Measurements from ENCODE around the gene SYTL3.
"Not testable (repeated sequence)": the region's sequence is repeated elsewhere in the genome, so short reads cannot be mapped to it uniquely, and the experiment has no call there.

SYTL3 gene

GRCh38 chr6:158649289-158650143 lies at the start of gene SYTL3:
TSS of gene SYTL3 (plus strand) at chr6:158650054. CDS start at chr6:158663269, 13,215 bp downstream.
- no peak for FAIRE-seq

- FAIRE-seq, result no peak
Measured at GRCh38 chr6:158603261-158604047, 46.4 kb upstream of the SYTL3 start.

GRCh38 chr6:158604048-158604406 lies 45.8 kb upstream of the SYTL3 start:
- no peak for FAIRE-seq

- peak; percentile 71 for FAIRE-seq
Measured at GRCh38 chr6:158605266-158605878, 44.5 kb upstream of the SYTL3 start.

GRCh38 chr6:158606011-158606410 lies 43.8 kb upstream of the SYTL3 start:
- FAIRE-seq, result not testable (repeated sequence)

DNA sequence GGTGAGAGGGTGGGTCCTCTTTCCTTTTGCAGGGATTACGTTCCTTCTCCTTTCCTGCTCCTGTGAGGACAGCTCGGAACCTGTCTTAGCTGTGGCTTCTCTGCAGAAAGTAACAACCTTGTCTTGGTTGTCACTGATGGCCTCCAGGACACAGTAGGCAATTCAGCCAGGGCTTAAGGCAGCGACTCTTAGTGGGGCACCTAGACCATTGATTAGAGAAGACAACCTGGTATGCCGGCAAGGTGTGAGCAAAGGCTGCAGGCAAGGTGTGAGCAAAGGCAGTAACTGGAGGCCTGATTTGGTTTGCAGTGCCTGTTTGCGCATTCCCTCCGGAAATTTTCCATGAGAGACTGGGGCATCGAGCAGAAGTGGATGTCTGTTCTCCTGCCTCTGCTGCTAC lies 42.9 kb upstream of the SYTL3 start:
- no peak for FAIRE-seq

DNA sequence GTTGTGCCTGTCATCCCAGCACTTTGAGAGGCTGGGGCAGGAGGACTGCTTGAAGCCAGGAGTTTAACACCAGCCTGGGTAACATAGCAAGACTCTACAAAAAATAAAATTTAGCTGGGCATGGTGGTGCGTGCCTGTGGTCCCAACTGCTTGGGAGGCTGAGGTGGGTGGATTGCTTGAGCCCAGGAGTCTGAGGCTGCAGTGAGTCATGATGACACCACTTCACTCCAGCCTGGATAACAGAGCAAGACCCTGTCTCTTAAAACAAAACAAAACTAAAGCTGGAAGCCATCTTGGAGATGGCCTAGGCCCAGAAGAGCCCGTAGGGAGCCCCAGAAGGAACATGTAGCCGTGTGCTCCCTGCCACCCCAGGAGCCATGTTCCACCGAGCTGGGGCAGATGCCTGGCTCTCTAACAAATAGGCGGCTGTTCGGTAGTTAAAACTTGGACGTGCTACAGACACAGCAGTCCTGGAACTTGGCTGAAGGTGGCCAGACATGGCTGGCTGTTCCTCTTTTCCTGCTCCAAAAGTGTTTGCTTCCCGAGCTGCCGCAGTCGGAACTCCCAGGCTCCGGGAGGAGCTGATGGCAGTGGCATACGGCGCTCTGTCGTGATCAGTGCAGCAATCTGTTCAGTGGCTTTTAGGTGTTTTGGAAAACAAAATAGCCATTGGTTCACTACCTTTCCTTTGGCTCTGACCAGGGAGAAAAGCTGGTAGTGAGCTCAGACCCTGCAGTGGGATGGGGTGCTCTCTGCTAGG lies 42.3 kb upstream of the SYTL3 start:
- no peak for FAIRE-seq

DNA sequence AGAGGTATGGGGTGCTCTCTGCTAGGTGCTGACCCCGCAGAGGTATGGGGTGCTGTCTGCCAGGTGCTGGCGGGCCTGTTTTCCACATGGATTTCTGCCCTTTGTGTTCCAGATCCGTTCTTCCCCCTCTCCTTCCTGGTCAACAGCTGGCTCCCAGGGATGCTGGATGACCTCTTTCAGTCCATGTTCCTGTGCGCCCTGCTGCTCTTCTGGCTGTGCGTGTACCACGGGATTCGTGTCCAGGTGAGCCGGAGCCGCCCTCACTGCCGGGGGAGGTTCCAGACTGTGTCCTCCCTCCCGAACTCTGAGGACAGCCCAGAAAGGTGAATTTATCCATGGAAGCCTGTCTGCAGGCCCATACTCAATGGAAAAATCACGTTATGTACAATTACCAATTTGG lies 41.6 kb upstream of the SYTL3 start:
- no peak for FAIRE-seq

DNA sequence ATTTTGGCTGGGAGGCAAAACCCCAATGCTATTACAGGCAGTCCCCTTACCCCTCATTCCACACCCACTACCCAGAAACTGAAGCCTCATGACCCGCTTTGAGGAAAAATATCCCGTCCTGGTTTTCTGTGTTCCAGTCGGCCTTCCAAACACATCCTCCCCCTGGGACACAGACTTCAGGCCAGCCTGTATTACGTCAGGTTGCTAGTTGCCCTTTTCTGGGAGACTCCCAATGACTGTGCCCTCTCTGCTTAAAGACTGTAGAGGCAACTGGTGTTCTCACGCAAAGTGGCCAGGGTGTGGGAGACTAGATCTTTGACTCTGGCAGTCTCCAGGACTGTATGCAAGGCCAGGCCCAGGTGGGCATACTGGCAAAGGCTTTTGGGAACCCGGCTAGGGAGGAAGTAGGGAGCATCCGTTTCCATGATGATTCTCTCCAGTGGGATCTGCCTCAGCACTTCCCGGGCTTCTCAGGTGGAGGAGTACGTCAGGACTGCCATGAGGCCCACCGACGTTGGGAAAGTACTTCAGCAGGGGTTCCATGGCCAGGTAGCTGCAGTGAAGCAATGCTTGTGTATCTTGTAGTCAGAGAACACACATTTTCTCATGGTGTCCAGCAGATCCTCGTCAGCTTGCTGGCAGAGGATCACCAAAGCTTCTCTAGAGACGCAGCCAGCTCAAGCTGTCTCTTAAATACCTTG lies 40.2 kb upstream of the SYTL3 start:
- FAIRE-seq, result no peak

DNA sequence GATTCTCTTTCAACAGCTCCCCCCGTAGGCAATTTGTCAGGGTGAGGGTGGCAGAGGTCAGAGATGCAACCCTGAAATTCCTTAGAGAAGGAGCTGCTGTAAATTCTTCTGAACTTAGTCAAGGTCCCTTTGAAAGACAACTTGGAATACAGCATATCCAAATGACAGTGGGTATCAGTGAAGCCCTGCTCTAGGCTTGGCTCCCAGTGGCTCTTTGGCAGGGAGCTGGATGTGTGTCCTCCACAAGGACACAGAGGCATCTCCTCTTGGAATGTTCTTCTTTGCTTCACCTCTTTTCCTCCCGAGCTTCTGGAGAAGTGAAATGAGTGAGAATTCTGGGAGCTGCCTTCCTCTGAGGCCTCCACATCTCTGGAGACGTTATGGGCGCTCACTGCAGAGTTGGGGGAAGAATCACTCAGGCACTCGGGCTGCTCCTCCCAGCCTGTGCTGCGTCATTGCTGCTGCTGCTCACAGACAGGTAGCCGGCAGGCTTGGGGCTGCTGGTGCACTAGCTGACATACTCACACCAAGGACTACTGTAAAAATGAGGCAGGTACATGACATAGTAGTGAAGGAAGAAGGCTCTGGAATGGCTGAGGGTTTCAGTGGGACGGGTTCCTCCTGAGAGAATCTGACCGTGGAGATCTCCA lies 39.4 kb upstream of the SYTL3 start:
- FAIRE-seq, result no peak

DNA sequence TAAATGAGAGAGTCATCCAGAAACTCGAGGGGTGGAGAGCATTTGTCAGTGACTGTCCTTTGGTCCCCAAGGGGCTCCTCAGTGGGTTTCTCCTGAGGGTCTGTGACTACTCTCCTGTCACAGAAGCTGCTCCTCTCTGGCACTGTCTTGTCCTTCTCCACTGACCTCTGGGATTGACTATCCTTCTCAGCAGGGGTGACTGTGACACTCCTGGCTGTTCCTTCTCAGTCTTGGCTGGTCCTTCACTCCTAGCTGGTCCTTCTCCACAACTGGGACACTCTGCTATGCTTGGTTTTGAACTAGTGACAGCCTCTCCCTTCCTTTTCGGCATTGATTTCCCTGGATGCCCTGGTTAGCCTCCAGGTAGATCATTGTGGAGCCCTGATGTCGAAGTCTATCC lies 38.8 kb upstream of the SYTL3 start:
- FAIRE-seq, result no peak

DNA sequence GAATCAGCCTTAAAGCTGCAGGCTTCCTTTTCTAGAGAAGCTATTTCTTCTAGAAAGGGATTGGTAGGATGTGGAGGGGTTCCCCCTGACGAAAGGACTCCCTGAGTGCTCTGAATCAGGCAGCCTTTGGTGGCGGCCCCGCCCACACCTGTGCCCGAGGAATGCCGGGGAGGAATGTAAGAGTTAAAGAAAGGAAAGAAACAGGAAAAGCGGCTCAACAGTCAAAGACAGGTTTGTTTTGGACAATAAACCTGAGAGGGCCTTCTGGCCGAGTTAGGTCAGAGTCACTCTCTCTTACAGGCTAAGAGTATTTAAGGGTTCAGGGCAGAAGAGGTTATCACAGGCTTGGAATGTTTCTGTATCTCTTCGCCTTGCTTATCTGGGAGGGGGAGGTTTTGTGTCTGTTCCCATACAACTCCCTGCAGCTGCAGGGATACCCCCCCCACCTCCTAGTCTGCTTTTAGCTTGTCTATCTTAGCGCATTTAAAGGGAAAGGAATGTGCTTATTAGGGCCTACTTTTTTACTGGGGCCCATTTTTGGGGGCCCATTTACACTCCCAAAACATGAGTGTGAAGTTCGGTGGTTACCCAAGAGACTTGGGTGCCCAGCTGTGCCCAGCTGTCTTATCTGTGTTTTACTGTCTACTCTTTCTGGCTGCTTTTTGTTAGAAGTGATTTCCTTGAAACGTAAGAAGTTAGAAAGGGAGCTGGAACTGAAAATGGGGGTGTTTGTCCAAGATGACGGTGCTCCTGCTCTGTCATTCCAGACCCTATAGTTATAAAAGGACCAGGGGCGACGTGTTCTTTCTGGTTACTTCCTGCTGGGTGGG lies 38.1 kb upstream of the SYTL3 start:
- FAIRE-seq, result no peak

- FAIRE-seq, result not testable (repeated sequence)
Measured at GRCh38 chr6:158614606-158615005, 35.2 kb upstream of the SYTL3 start.

DNA sequence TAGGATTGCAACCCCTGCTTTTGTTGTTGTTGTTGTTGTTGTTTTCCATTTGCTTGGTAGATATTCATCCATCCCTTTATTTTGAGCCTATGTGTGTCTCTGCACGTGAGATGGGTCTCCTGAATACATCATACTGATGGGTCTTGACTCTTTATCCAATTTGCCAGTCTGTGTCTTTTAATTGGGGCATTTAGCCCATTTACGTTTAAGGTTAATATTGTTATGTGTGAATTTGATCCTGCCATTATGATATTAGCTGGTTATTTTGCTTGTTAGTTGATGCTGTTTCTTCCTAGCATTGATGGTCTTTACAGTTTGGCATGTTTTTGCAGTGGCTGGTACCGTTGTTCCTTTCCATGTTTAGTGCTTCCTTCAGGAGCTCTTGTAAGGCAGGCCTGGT lies 31.6 kb upstream of the SYTL3 start:
- FAIRE-seq, result not testable (repeated sequence)

DNA sequence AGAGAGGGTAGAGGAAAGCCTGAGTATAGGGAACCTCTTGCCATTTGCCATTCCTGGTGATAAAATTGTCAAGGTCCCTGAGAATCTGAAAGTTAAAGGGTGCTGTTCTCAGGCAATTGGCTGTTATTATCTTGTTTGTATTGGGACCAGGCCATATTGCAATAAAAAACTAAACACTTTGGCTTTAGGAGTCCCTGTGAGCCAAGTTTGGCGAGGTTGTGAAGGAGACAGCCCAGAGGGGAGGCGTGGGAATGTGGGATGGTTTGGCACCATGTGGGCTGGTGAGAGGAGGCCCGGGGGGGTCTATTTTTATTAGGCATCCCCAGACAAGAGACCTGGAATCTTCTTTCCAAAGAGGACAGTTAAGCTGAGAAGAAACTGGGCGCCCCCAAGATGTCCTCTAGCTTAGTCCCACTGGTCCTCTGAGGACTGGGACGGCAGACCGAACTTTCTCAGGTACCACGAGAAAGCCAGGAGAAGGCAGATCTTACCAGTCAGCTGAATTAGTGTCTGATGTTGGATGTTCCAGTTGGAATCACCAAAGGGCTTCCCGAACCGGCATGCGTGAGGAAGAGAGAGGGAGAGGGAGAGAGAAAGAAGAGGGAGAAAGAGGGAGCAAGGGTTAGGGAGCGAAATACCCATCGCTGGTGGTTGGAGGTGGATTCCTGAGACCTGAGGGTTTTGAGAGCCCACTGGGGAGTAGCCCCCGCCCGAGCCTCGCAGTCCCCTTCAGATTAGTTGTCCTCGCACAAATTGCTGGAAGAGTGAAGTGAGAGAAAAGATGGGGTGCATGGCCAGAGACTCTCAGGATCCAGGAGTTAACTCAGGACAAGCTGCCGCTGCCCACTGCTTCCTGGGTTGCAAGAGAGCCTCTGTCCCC lies 29.7 kb upstream of the SYTL3 start:
- FAIRE-seq, result no peak

DNA sequence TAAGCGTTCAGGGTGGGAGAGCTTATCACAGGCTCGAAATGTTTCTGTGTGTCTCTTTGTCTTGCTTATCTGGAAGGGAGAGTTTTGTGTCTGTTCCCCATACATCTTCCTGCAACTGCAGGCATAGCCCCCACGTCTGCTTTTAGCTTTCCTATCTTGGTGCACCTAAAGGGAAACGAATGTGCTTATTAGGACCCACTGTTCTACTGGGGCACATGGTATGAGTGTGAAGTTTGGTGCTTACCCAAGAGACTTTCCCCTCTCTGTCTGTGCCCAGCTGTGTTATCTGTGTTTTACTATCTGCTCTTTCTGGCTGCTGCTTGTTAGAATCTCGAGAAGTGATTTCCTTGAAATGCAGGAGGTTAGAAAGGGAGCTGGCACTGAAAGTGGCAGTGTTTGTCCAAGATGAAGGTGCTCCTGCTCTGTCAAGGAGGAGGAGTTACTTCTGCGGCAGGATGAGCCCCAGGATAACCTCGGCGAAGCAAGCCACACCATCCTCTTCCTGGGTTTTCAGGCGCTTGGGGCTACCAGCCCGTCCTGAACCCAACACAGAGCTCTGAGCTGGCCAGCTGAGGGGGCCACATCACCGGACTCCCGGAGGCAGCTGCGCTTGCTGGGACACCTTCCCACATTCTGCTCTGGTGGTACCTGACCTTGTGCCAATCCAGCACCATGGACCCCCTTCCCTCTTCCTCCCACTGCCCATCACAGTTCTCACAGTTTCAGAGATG lies 28.7 kb upstream of the SYTL3 start:
- no peak for FAIRE-seq

GRCh38 chr6:158621694-158622544 lies 27.9 kb upstream of the SYTL3 start:
- FAIRE-seq, result no peak
